Limb (tissue), 2 donors: ENCODE measurements around the gene TULP4.

Experiments used
- DNase-seq, 2 donors: peaks; one replicate each; pipeline ENCODE4 v3.0.0-alpha.2; 2016; ENCODE audit errors: extremely low spot score in 2 of 2

TULP4 gene

GRCh38 chr6:158312165-158312564, at the start of gene TULP4:
Gene TULP4, plus strand, starts transcription at chr6:158312465. Its CDS starts 1,552 bp downstream, at chr6:158314017.
- no peak for DNase-seq

- no peak for DNase-seq
These were observed 49.5 kb upstream of the TULP4 start for GRCh38 chr6:158262755-158263154.

GRCh38 chr6:158264180-158264579, 48.1 kb upstream of the TULP4 start:
- no peak for DNase-seq

GRCh38 chr6:158266131-158266530, 46.1 kb upstream of the TULP4 start:
- DNase-seq, result no peak

GRCh38 chr6:158268361-158269147, 43.7 kb upstream of the TULP4 start:
- no peak for DNase-seq

GRCh38 chr6:158269657-158270056, 42.6 kb upstream of the TULP4 start:
- DNase-seq, result no peak

GRCh38 chr6:158270389-158271127, 41.7 kb upstream of the TULP4 start:
- no peak for DNase-seq

- no peak for DNase-seq
These were observed 39.9 kb upstream of the TULP4 start for GRCh38 chr6:158272324-158272723.

GRCh38 chr6:158278004-158278403, 34.3 kb upstream of the TULP4 start:
- no peak for DNase-seq

GRCh38 chr6:158279615-158280014, 32.6 kb upstream of the TULP4 start:
- peak; percentile 37 to 77 for DNase-seq

GRCh38 chr6:158283304-158283980, 28.8 kb upstream of the TULP4 start:
- DNase-seq, result no peak

- peak; percentile 39 to 75 for DNase-seq
These were observed 28.0 kb upstream of the TULP4 start for GRCh38 chr6:158284007-158284875.

GRCh38 chr6:158284876-158285655, 27.2 kb upstream of the TULP4 start:
- DNase-seq, result peak in 1 of 2 donors; percentile 23

- DNase-seq, result peak; percentile 22 to 35
These were observed 26.6 kb upstream of the TULP4 start for GRCh38 chr6:158285656-158286021.

GRCh38 chr6:158286413-158286812, 25.9 kb upstream of the TULP4 start:
- DNase-seq, result peak in 1 of 2 donors; percentile 60

- DNase-seq, result peak in 1 of 2 donors; percentile 8
These were observed 25.2 kb upstream of the TULP4 start for GRCh38 chr6:158287047-158287446.

GRCh38 chr6:158290040-158290439, 22.2 kb upstream of the TULP4 start:
- DNase-seq, result no peak

- no peak for DNase-seq
These were observed 21.6 kb upstream of the TULP4 start for GRCh38 chr6:158290659-158291058.

- no peak for DNase-seq
These were observed 20.2 kb upstream of the TULP4 start for GRCh38 chr6:158292016-158292415.

GRCh38 chr6:158293122-158293521, 19.1 kb upstream of the TULP4 start:
- no peak for DNase-seq
